DND-41 (cell line): Measurements from ENCODE around the gene ABCC4.

ENCODE experiments used
- ATAC-seq: fragments of 200-7000 bp; cut with Tn5 transposase; 3 replicates; pipeline ENCODE4 v1.9.1; 2021; ENCODE audit warnings: low read depth; ENCODE audit not compliant: insufficient read depth
- DNase-seq: peaks from one replicate; pipeline ENCODE4 v3.0.0-alpha.2; 2020
- H2AFZ ChIP-seq: 2 replicates; pipeline ENCODE4 v1.6.0; 2012; ENCODE audit warnings: low read depth, low read length
- H3K27ac ChIP-seq: 2 replicates; pipeline ENCODE4 v1.5.1; 2012; ENCODE audit warnings: low read length, inconsistent platforms
- H3K27me3 ChIP-seq: fragments of 200-600 bp; sonication (generic); 2 replicates; pipeline ENCODE4 v1.6.0; 2012; ENCODE audit warnings: low read length, mild to moderate bottlenecking, inconsistent platforms; ENCODE audit not compliant: insufficient read depth, poor library complexity
- H3K36me3 ChIP-seq: 2 replicates; pipeline ENCODE4 v1.5.1; 2012; ENCODE audit warnings: low read length, inconsistent platforms; ENCODE audit not compliant: insufficient read depth
- H3K4me1 ChIP-seq: 2 replicates; pipeline ENCODE4 v1.5.1; 2012; ENCODE audit warnings: mild to moderate bottlenecking, low read length; ENCODE audit not compliant: insufficient read depth
- H3K4me2 ChIP-seq: 2 replicates; pipeline ENCODE4 v1.6.0; 2012; ENCODE audit warnings: mild to moderate bottlenecking, moderate library complexity, low read length, inconsistent platforms; ENCODE audit not compliant: insufficient read depth
- H3K4me3 ChIP-seq, 2 experiments: fragments of 200-600 bp in 1 of 2; shearing (Covaris generic) in 1 of 2; 2 replicates each; pipeline ENCODE4 v1.5.1; 2012 to 2016; ENCODE audit warnings: inconsistent platforms in 2 of 2, low read length in 2 of 2, mild to moderate bottlenecking in 2 of 2, low read depth in 1 of 2, moderate library complexity in 1 of 2
- H3K79me2 ChIP-seq: 2 replicates; pipeline ENCODE4 v1.6.0; 2012; ENCODE audit warnings: low read length, inconsistent platforms; ENCODE audit not compliant: insufficient read depth
- H3K9ac ChIP-seq: 2 replicates; pipeline ENCODE4 v1.6.0; 2012; ENCODE audit warnings: low read depth, mild to moderate bottlenecking, inconsistent platforms, low read length, moderate library complexity
- H3K9me3 ChIP-seq: 2 replicates; pipeline ENCODE4 v1.5.1; 2012; ENCODE audit warnings: low read length, moderate library complexity, mild to moderate bottlenecking, inconsistent platforms; ENCODE audit not compliant: insufficient read depth, severe bottlenecking
- H4K20me1 ChIP-seq: 2 replicates; pipeline ENCODE4 v1.6.0; 2012; ENCODE audit warnings: low read length; ENCODE audit not compliant: insufficient read depth
- EZH2 ChIP-seq: IDR thresholded peaks from 3 replicates; pipeline ENCODE4 v1.6.1; 2012; ENCODE audit warnings: borderline replicate concordance, low read depth, mild to moderate bottlenecking, moderate library complexity, low read length, inconsistent platforms; ENCODE audit not compliant: severe bottlenecking
- TF ChIP-seq, protein P1 (sequence below): IDR thresholded peaks from 2 replicates; pipeline ENCODE4 v1.5.1; 2012; ENCODE audit warnings: borderline replicate concordance, low read length, moderate library complexity, mild to moderate bottlenecking; ENCODE audit not compliant: poor library complexity, severe bottlenecking; ENCODE audit errors: extremely low read depth

Gene ABCC4

DNA sequence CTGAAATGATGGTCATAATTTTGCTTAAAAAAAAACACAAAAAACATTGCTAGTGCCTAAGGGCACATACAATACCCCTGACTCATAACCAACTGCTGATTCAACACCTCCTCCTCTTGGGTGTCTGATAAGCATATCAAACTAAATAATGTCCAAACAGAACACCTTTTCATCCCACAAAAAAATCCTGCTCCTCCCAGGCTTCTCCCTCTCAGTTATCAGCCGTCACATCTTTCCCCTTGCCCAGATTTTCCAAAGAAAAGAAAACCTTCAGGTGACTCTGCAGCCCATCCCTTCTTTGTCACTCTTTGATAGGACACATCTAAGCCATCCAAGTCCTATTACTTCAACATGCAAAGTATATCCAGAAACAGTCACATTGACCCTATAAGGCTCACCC, 46.9 kb downstream of the ABCC4 start:
- no peaks in the 10 kb centered on the region for H3K27me3 ChIP-seq
- no peak overlapping the region for H3K4me3 ChIP-seq
- H3K79me2 ChIP-seq = no peaks in the 10 kb centered on the region
- H2AFZ ChIP-seq = no peak overlapping the region
- no peaks in the 10 kb centered on the region for H3K36me3 ChIP-seq
- DNase-seq (no peak), ATAC-seq (no peak)
- no peak overlapping the region for H3K4me2 ChIP-seq
- H3K9ac ChIP-seq = no peak overlapping the region
- no peaks in the 10 kb centered on the region for H3K4me1 ChIP-seq
- TF ChIP-seq, protein P1, sequence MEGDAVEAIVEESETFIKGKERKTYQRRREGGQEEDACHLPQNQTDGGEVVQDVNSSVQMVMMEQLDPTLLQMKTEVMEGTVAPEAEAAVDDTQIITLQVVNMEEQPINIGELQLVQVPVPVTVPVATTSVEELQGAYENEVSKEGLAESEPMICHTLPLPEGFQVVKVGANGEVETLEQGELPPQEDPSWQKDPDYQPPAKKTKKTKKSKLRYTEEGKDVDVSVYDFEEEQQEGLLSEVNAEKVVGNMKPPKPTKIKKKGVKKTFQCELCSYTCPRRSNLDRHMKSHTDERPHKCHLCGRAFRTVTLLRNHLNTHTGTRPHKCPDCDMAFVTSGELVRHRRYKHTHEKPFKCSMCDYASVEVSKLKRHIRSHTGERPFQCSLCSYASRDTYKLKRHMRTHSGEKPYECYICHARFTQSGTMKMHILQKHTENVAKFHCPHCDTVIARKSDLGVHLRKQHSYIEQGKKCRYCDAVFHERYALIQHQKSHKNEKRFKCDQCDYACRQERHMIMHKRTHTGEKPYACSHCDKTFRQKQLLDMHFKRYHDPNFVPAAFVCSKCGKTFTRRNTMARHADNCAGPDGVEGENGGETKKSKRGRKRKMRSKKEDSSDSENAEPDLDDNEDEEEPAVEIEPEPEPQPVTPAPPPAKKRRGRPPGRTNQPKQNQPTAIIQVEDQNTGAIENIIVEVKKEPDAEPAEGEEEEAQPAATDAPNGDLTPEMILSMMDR = no peak
- TF ChIP-seq EZH2 = no peak
- no peaks in the 10 kb centered on the region for H3K9me3 ChIP-seq
- H4K20me1 ChIP-seq = no peaks in the 10 kb centered on the region
- H3K27ac ChIP-seq = no peak overlapping the region

DNA sequence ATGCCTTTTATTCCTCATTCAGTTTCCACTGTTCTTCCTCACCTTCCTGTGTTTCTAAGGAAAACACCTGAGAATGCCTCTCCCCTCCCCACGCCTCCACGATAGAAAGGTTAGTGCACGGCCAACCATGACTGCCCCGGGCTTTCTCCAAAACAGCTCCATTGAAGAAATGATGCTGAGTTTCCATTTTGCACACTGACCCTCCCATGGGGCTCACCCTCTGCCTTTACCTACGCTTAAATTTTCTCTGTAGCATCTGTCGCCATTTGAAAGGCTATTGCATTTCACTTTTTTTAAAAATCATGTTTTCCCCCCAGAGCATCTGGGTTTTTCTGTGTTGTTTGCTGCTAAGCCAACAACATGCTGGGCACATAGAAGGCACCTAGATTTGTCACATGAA, 48.2 kb downstream of the ABCC4 start:
- H3K27ac ChIP-seq = no peak overlapping the region
- no peaks in the 10 kb centered on the region for H3K79me2 ChIP-seq
- no peaks in the 10 kb centered on the region for H4K20me1 ChIP-seq
- TF ChIP-seq EZH2 = no peak
- TF ChIP-seq, protein P1 = no peak
- no peak overlapping the region for H3K4me2 ChIP-seq
- H3K4me1 ChIP-seq = no peaks in the 10 kb centered on the region
- DNase-seq (no peak), ATAC-seq (no peak)
- no peaks in the 10 kb centered on the region for H3K36me3 ChIP-seq
- no peak overlapping the region for H3K4me3 ChIP-seq
- no peaks in the 10 kb centered on the region for H3K9me3 ChIP-seq
- no peak overlapping the region for H2AFZ ChIP-seq
- no peaks in the 10 kb centered on the region for H3K27me3 ChIP-seq
- H3K9ac ChIP-seq = no peak overlapping the region

DNA sequence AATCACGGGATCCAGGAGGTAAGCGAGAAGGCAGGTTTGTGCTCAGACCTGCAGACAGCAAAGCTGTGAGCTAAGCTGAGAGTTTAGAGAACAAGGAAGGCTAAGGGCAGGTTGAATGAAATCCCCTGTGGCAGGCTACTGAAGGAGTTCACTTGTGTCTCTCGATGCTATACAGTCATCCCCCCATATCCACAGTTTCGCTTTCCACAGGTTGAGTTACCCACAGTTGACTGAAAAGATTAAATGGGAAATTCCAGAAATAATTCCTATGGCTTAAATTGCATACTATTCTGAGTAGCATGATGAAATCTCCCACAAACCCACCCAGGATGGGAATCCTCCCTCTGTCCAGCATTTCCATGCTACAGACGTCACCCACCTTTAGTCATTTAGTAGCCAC, 49.6 kb downstream of the ABCC4 start:
- no peak overlapping the region for H2AFZ ChIP-seq
- no peaks in the 10 kb centered on the region for H4K20me1 ChIP-seq
- no peaks in the 10 kb centered on the region for H3K36me3 ChIP-seq
- H3K4me2 ChIP-seq = no peak overlapping the region
- ATAC-seq = no peak
- H3K27ac ChIP-seq = no peak overlapping the region
- TF ChIP-seq EZH2 = no peak
- TF ChIP-seq, protein P1 = no peak
- H3K9ac ChIP-seq = no peak overlapping the region
- H3K79me2 ChIP-seq = no peaks in the 10 kb centered on the region
- no peak overlapping the region for H3K4me3 ChIP-seq
- no peak for DNase-seq
- H3K9me3 ChIP-seq = no peaks in the 10 kb centered on the region
- H3K27me3 ChIP-seq = no peaks in the 10 kb centered on the region
- H3K4me1 ChIP-seq = no peaks in the 10 kb centered on the region

DNA sequence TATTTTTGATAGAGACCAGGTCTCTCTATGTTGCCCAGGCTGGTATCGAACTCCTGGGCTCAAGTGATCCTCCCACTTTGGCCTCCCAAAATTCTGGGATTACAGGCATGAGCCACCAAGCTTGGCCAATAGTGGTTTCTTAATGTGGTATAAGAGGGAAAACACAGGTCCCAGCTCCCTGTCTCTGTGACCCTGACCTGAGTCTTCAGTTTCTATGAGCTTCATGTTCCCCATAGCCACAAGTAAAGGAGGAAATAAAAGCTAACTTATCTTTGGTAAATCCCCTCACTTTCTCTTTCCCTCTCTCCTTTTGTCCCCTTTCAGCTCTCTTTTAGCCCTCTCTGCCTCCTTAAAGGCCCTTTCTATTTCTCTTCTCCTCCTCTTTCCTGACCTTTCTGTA, 50.3 kb downstream of the ABCC4 start:
- TF ChIP-seq, protein P1 = no peak
- no peak for TF ChIP-seq EZH2

More for the DNA sequence above, 50.3 kb downstream of the ABCC4 start:
- Histone ChIP-seq H3K27ac (no peak overlapping the region), H3K36me3 (no peaks in the 10 kb centered on the region), H4K20me1 (no peaks in the 10 kb centered on the region), H2AFZ (no peak overlapping the region), H3K4me2 (no peak overlapping the region), H3K79me2 (no peaks in the 10 kb centered on the region), H3K4me1 (no peaks in the 10 kb centered on the region), H3K9ac (no peak overlapping the region), H3K27me3 (no peaks in the 10 kb centered on the region), H3K4me3 (no peak overlapping the region), H3K9me3 (no peaks in the 10 kb centered on the region)
- no peak for DNase-seq
- no peak for ATAC-seq
